ENCODE results near the gene PIGT. TPM values are rescaled to one million over a fixed set of nuclear protein-coding genes. Genes with fewer than 3 reads are reported as not detected.

The PIGT gene
- total RNA-seq, 2 donors from 2014 or later: 83.3 to 90.1 TPM

GRCh38 chr20:45367126-45367525 lies 48.8 kb upstream of the PIGT start:
- Histone ChIP-seq H3K4me3 (ENCODE audit: low read length) (no peak overlapping the region), H3K27ac (ENCODE audit: low read depth, low read length) (no peak overlapping the region), H3K36me3 (ENCODE audit: control insufficient read depth, insufficient read depth, low read length) (peaks cover 53% of the 10 kb centered on the region), H3K9ac (ENCODE audit: extremely low read depth, low read length, poor library complexity, severe bottlenecking) (no peak overlapping the region), H3K27me3 (ENCODE audit: control insufficient read depth, insufficient read depth, low read length, poor library complexity, severe bottlenecking) (no peaks in the 10 kb centered on the region), H3K9me3 (ENCODE audit: control insufficient read depth, low read length) (no peaks in the 10 kb centered on the region), H3K4me1 (ENCODE audit: control insufficient read depth, insufficient read depth, low read length) (peaks cover 10% of the 10 kb centered on the region)
- Mint-ChIP-seq H3K27ac (no peak overlapping the region), H3K4me3 (no peak overlapping the region), H3K27me3 (ENCODE audit: insufficient read depth) (peaks cover under 1% of the 10 kb centered on the region), H3K4me1 (peaks cover 17% of the 10 kb centered on the region), H3K36me3 (ENCODE audit: low read depth) (peaks cover 28% of the 10 kb centered on the region), H3K9me3 (no peaks in the 10 kb centered on the region)
- DNase-seq: no peak
- no peak for TF ChIP-seq CTCF (conservative IDR thresholded peaks at IDR 0.05)

- Mint-ChIP-seq H3K36me3 (ENCODE audit: low read depth) (peaks cover 28% of the 10 kb centered on the region), H3K27me3 (ENCODE audit: insufficient read depth) (peaks cover 12% of the 10 kb centered on the region), H3K4me3 (no peak overlapping the region), H3K27ac (no peak overlapping the region), H3K4me1 (peaks cover 23% of the 10 kb centered on the region), H3K9me3 (no peaks in the 10 kb centered on the region)
- H3K4me1 ChIP-seq (ENCODE audit: control insufficient read depth, insufficient read depth, low read length): peaks cover 11% of the 10 kb centered on the region
- 87 to 88% methylated on average over 6 of the region's 6 CpGs for WGBS, 2 experiments (ENCODE audit: insufficient coverage in 1 of 2, insufficient read length in 1 of 2)
- H3K9ac ChIP-seq (ENCODE audit: extremely low read depth, low read length, poor library complexity, severe bottlenecking): no peak overlapping the region
- H3K27ac ChIP-seq (ENCODE audit: low read depth, low read length): no peak overlapping the region
- no peak for TF ChIP-seq CTCF (conservative IDR thresholded peaks at IDR 0.05)
- no peak overlapping the region for H3K4me3 ChIP-seq (ENCODE audit: low read length)
- DNase-seq: no peak
- no peaks in the 10 kb centered on the region for H3K9me3 ChIP-seq (ENCODE audit: control insufficient read depth, low read length)
- peaks cover 53% of the 10 kb centered on the region for H3K36me3 ChIP-seq (ENCODE audit: control insufficient read depth, insufficient read depth, low read length)
- H3K27me3 ChIP-seq (ENCODE audit: control insufficient read depth, insufficient read depth, low read length, poor library complexity, severe bottlenecking): no peaks in the 10 kb centered on the region
Observed at GRCh38 chr20:45368221-45368980, 47.5 kb upstream of the PIGT start.

DNA sequence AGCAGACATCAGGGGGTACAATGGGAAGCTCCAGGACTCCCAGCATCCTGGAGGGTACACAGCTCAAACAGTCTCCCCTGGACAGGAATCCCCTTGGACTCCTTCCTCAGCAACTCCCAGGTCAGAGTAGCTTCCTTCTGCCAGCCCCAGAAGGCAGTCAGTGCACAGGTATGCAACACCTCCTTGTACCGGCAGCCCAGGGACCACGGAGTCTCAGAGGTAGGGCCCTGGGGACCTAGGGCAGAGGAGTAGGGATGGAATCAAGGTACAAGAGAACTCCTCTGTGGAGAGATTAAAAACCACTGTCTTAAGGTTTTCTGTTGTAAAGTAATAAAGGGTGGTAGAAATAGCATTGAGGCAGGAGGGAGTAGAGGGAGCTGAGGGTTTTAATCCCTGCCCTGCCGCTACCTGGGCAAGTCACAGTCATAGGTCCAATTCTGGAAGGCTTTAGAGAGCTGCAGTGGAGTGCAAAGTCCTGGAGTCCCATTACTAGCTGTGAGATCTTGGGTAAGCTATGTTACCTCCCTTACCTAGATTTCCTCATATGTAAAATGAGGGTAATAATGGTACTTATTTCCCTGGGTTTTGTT lies 45.3 kb upstream of the PIGT start:
- 91 to 100% methylated on average over 3 of the region's 3 CpGs for WGBS, 2 experiments (ENCODE audit: insufficient coverage in 1 of 2, insufficient read length in 1 of 2)
- no peaks in the 10 kb centered on the region for H3K27me3 ChIP-seq (ENCODE audit: control insufficient read depth, insufficient read depth, low read length, poor library complexity, severe bottlenecking)
- Mint-ChIP-seq H3K27me3 (ENCODE audit: insufficient read depth) (peaks cover 12% of the 10 kb centered on the region), H3K27ac (no peak overlapping the region), H3K4me3 (no peak overlapping the region), H3K9me3 (no peaks in the 10 kb centered on the region), H3K4me1 (peaks cover 13% of the 10 kb centered on the region), H3K36me3 (ENCODE audit: low read depth) (peaks cover 27% of the 10 kb centered on the region)
- H3K4me3 ChIP-seq (ENCODE audit: low read length): no peak overlapping the region
- H3K9ac ChIP-seq (ENCODE audit: extremely low read depth, low read length, poor library complexity, severe bottlenecking): no peak overlapping the region
- no peak overlapping the region for H3K27ac ChIP-seq (ENCODE audit: low read depth, low read length)
- no peak for DNase-seq
- H3K4me1 ChIP-seq (ENCODE audit: control insufficient read depth, insufficient read depth, low read length): peaks cover 17% of the 10 kb centered on the region
- H3K36me3 ChIP-seq (ENCODE audit: control insufficient read depth, insufficient read depth, low read length): peaks cover 58% of the 10 kb centered on the region
- no peaks in the 10 kb centered on the region for H3K9me3 ChIP-seq (ENCODE audit: control insufficient read depth, low read length)
- TF ChIP-seq CTCF (conservative IDR thresholded peaks at IDR 0.05): no peak

Data from endodermal cell (in vitro differentiated cells).